SK-N-SH treated with all-trans-retinoic acid at 6 μM for 48 hours (cell line): ENCODE measurements around the gene NRXN3.

Experiments used
- CREB5 ChIP-seq: fragments of 250-450 bp; sonication (Bioruptor Pico); IDR thresholded peaks from 2 replicates; pipeline ENCODE4 v1.5.1; 2020; ENCODE audit warnings: low read depth, mild to moderate bottlenecking, moderate library complexity
- CSDC2 ChIP-seq: fragments of 250-450 bp; sonication (Bioruptor Pico); IDR thresholded peaks from 2 replicates; pipeline ENCODE4 v1.5.0; 2020; ENCODE audit warnings: mild to moderate bottlenecking, moderate library complexity
- ISL1 ChIP-seq: fragments of 250-450 bp; sonication (Bioruptor Pico); IDR thresholded peaks from 2 replicates; pipeline ENCODE4 v2.1.2; 2022; ENCODE audit warnings: mild to moderate bottlenecking, moderate library complexity
- OSR1 ChIP-seq: fragments of 250-450 bp; sonication (Bioruptor Pico); IDR thresholded peaks from 2 replicates; pipeline ENCODE4 v1.8.0; 2022; ENCODE audit warnings: moderate library complexity, mild to moderate bottlenecking, inconsistent platforms
- PATZ1 ChIP-seq: fragments of 250-450 bp; sonication (Bioruptor Pico); IDR thresholded peaks from 2 replicates; pipeline ENCODE4 v1.8.0; 2020; ENCODE audit warnings: mild to moderate bottlenecking, moderate library complexity, borderline replicate concordance
- POU6F1 ChIP-seq: fragments of 250-450 bp; sonication (Bioruptor Pico); IDR thresholded peaks from 2 replicates; pipeline ENCODE4 v1.8.0; 2021; ENCODE audit warnings: low read depth, mild to moderate bottlenecking, moderate library complexity, borderline replicate concordance
- RARB ChIP-seq: fragments of 250-450 bp; sonication (Bioruptor Pico); IDR thresholded peaks from 2 replicates; pipeline ENCODE4 v1.8.0; 2021; ENCODE audit warnings: mild to moderate bottlenecking, moderate library complexity
- SNAI2 ChIP-seq: fragments of 250-450 bp; sonication (Bioruptor Pico); IDR thresholded peaks from 2 replicates; pipeline ENCODE4 v1.5.0; 2020; ENCODE audit warnings: mild to moderate bottlenecking, moderate library complexity
- TCF4 ChIP-seq: fragments of 250-450 bp; sonication (Bioruptor Pico); IDR thresholded peaks from 2 replicates; pipeline ENCODE4 v1.8.0; 2021; ENCODE audit warnings: mild to moderate bottlenecking, moderate library complexity, borderline replicate concordance
- ZFP3 ChIP-seq: fragments of 250-450 bp; sonication (Bioruptor Pico); IDR thresholded peaks from 2 replicates; pipeline ENCODE4 v1.5.0; 2020; ENCODE audit warnings: mild to moderate bottlenecking, moderate library complexity
- ZFP30 ChIP-seq: fragments of 450-650 bp; formaldehyde crosslinking; IDR thresholded peaks from 2 replicates; pipeline ENCODE4 v1.5.0; 2022; ENCODE audit warnings: mild to moderate bottlenecking, moderate library complexity
- ZNF565 ChIP-seq: fragments of 450-650 bp; formaldehyde crosslinking; conservative IDR thresholded peaks from 2 replicates; pipeline ENCODE4 v1.5.0; 2020; ENCODE audit warnings: low read depth, mild to moderate bottlenecking, moderate library complexity
- ZNF8 ChIP-seq: fragments of 450-650 bp; formaldehyde crosslinking; IDR thresholded peaks from 2 replicates; pipeline ENCODE4 v1.5.0; 2020; ENCODE audit warnings: mild to moderate bottlenecking, moderate library complexity

- TF ChIP-seq ZNF8 = no peak
- TF ChIP-seq SNAI2 (CRISPR knock-in tag) = no peak
- TF ChIP-seq CSDC2 (CRISPR knock-in tag) = no peak
- no peak for TF ChIP-seq RARB (CRISPR knock-in tag)
- TF ChIP-seq ZFP30 (CRISPR knock-in tag) = no peak
- TF ChIP-seq TCF4 (CRISPR knock-in tag) = no peak
- no peak for TF ChIP-seq PATZ1 (CRISPR knock-in tag)
- TF ChIP-seq ZFP3 (CRISPR knock-in tag) = no peak
- TF ChIP-seq OSR1 (CRISPR knock-in tag) = no peak
- TF ChIP-seq POU6F1 (CRISPR knock-in tag) = no peak
- TF ChIP-seq ISL1 (CRISPR knock-in tag) = no peak
- no peak for TF ChIP-seq ZNF565 (CRISPR knock-in tag)
- no peak for TF ChIP-seq CREB5 (CRISPR knock-in tag)
Measured at GRCh38 chr14:79407572-79407971, 1237.4 kb downstream of the NRXN3 start.
